ENCODE measurements around the gene BROX. TPM values are rescaled to one million over a fixed set of nuclear protein-coding genes. Genes with fewer than 3 reads are reported as not detected.

BROX gene, protein sequence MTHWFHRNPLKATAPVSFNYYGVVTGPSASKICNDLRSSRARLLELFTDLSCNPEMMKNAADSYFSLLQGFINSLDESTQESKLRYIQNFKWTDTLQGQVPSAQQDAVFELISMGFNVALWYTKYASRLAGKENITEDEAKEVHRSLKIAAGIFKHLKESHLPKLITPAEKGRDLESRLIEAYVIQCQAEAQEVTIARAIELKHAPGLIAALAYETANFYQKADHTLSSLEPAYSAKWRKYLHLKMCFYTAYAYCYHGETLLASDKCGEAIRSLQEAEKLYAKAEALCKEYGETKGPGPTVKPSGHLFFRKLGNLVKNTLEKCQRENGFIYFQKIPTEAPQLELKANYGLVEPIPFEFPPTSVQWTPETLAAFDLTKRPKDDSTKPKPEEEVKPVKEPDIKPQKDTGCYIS
- 19.4 and 34.1 TPM in 2 replicates for total RNA-seq

DNA sequence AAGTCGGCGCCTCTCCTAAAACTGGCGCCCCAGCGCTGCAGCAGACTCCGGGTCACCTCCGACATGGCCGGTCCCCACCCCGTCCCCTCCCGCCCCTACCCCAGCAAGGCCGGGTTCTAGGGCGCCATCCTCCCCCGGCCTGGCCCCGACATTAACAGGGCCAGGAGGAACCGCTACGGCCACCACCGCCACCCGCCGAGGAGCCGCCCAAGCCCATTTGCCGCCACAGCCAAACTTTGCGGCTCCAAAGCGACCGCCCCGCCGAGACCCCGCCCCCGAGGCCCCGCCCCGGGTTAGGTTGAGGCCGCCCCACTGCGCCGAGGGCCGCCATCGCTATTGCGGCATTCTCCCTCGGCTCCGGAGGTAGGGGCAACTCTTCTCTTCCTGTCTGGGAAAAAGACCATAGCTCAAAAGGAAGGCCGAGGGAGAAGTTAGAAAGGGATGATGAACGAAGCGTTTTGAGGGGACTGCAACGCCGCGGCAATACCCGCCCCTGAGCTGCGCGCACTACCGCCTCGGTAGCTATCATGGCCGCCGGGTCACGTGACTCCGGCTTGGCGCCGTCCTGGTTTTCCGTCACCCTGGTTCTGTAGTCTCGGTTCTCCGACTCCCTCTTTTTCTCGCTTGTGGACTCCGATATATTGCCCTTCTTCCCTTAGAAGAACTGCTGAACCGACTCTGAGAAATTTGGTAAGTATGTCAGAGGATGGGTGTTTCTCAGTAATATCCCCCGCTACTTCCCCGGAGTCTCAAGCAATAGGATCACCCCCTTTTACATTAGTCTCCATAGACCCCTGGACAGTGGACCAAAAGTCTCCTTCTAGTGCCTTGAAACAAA lies at the start of gene BROX, which contains the start of gene AIDA:
TSS of gene BROX (plus strand) at position 312 of the 838 bp plus-strand sequence. CDS start 3,136 bp downstream, outside the sequence.
TSS of gene AIDA (minus strand) at position 239 of the 838 bp plus-strand sequence. CDS start at position 65, 174 bp downstream.

DNA sequence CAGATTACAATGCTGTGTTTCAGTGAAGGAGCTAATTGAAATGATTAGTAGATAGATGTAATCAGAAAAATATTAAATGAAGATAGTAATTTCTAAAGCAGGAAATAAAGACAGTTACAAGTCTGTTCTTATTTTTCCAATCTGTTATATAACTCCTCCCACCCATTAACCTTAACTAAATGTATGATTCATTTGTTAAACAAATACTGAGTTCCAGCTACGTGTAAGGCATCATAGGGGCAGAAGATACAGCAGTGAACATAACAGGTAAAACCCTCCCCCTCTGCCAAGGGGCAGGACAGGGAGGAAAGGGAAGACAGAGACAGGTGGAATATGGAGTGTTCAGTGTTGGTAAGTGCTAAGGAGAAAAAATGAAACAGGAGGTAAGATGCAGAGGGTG lies 24.6 kb downstream of the BROX start, which contains the start of gene FAM177B:
TSS of gene FAM177B (plus strand) at position 231 of the 400 bp plus-strand sequence. CDS start 9,344 bp downstream, outside the sequence.

Other genes starting within 250 kb of the BROX start
- gene HHIPL2, start 164.5 kb upstream of the BROX start, total RNA-seq: under 0.01 TPM in 1 of 2 replicates, not detected in the other
- 3.7 and 4.2 TPM in 2 replicates for gene TAF1A, start 122.6 kb upstream of the BROX start, total RNA-seq
- gene MIA3, start 94.5 kb upstream of the BROX start, total RNA-seq: 31.2 and 31.3 TPM in 2 replicates
- 44.8 and 57.9 TPM in 2 replicates for gene AIDA, start 73 bp upstream of the BROX start, total RNA-seq
- gene FAM177B, start 24.6 kb downstream of the BROX start, total RNA-seq: not detected in 2 replicates
- 7.7 and 8.8 TPM in 2 replicates for gene DISP1, start 102.5 kb downstream of the BROX start, total RNA-seq

All from pericardium fibroblast (primary cell).